Ishikawa (cell line): ENCODE measurements around the gene SST.

ENCODE experiments used
- NFIC ChIP-seq: IDR thresholded peaks from 2 replicates; pipeline ENCODE4 v1.6.1; 2012
- TEAD4 ChIP-seq: IDR thresholded peaks from 2 replicates; pipeline ENCODE4 v1.6.1; 2012

DNA sequence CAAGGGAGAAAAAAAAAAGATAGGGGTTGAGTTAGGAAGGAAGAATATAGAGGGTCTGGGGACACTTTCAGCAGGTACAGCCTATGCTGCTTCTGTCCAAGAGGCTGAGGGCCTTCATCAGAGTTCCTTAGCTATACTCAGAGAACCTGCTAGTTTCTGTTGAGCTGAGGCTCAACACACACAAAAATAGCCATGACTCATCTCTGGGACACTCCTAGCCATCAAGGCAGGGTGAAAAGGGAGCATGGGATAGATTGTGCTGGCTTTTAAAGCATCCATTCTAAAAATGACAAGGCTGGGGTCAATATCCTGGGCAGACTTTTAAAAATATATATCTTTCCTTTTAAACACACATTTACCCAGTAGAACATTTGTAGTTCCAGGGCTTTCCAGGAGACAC is 35.0 kb upstream of the SST start:
- TF ChIP-seq NFIC (no peak), TEAD4 (no peak)
